Neural crest cell (in vitro differentiated cells): ENCODE measurements around the gene OLIG1. TPM values are rescaled to one million over a fixed set of nuclear protein-coding genes. Genes with fewer than 3 reads are reported as not detected.

Source experiments
- DNase-seq: peaks from one replicate; pipeline ENCODE4 v3.0.0; 2021; ENCODE audit warnings: low read depth, mixed read lengths, low spot score
- H3K27ac Mint-ChIP-seq: one replicate; pipeline ENCODE4 v1.8.0; 2021; ENCODE audit warnings: mild to moderate bottlenecking, mixed read lengths; ENCODE audit not compliant: unreplicated experiment
- H3K27me3 Mint-ChIP-seq: 2 replicates; pipeline ENCODE4 v1.8.0; 2021; ENCODE audit warnings: low read depth, mild to moderate bottlenecking, mixed read lengths
- H3K36me3 Mint-ChIP-seq: 2 replicates; pipeline ENCODE4 v1.8.0; 2021; ENCODE audit warnings: low read depth, mild to moderate bottlenecking, mixed read lengths
- H3K4me1 Mint-ChIP-seq: 2 replicates; pipeline ENCODE4 v1.8.0; 2021; ENCODE audit warnings: mixed read lengths
- H3K4me3 Mint-ChIP-seq: one replicate; pipeline ENCODE4 v1.8.0; 2021; ENCODE audit warnings: mild to moderate bottlenecking, mixed read lengths
- H3K9me3 Mint-ChIP-seq: 2 replicates; pipeline ENCODE4 v1.8.0; 2021; ENCODE audit warnings: mixed read lengths
- total RNA-seq: library from RNA; stranded (reverse); gene quantifications from 2 replicates; pipeline ENCODE4 v1.2.1, GENCODE V29; 2021
- TF ChIP-seq, protein P1 (sequence below): fragments of 200-600 bp; sonication (generic); conservative IDR thresholded peaks from 2 replicates; pipeline ENCODE4 v1.5.0; 2021; ENCODE audit warnings: antibody characterized with exemption, mild to moderate bottlenecking

OLIG1 gene
- total RNA-seq, 1 donor from 2014 or later = 8.4 TPM

DNA sequence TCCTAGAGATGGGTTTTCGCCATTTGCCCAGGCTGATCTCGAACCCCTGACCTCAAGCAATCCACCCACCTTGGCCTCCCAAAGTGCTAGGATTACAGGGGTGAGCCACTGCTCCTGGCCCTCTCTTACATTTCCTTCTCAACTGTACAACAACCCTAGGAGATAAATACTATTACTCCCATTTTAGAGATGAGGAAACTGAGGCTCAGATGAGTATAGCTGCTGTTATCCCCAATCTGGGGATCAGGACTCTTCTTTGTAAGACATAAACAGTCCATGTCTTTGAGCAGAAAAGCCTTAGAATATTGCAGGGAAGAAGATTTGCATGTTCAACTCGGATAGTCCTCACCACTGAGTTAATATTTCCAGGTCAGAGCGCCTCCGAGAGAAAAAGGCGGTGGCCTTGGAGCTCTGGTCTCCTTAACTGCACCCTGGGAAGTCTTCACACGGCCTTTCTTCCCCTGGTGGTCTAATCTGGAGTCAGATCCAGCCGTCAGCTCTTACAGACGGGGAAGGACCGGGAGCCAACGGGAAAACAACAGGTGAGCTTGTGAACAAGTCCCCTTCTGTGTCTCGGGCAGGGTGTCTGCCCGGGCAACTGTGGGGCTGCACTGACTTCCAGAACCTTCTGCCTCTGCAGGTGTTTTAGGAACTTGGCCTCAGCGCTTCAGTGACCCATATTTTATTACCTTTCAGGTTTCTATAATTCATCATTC lies 5.9 kb upstream of the OLIG1 start:
- TF ChIP-seq, protein P1, sequence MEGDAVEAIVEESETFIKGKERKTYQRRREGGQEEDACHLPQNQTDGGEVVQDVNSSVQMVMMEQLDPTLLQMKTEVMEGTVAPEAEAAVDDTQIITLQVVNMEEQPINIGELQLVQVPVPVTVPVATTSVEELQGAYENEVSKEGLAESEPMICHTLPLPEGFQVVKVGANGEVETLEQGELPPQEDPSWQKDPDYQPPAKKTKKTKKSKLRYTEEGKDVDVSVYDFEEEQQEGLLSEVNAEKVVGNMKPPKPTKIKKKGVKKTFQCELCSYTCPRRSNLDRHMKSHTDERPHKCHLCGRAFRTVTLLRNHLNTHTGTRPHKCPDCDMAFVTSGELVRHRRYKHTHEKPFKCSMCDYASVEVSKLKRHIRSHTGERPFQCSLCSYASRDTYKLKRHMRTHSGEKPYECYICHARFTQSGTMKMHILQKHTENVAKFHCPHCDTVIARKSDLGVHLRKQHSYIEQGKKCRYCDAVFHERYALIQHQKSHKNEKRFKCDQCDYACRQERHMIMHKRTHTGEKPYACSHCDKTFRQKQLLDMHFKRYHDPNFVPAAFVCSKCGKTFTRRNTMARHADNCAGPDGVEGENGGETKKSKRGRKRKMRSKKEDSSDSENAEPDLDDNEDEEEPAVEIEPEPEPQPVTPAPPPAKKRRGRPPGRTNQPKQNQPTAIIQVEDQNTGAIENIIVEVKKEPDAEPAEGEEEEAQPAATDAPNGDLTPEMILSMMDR = no peak
- H3K27ac Mint-ChIP-seq = peak overlapping the region; percentile 27
- peak overlapping the region; percentile 58 for H3K4me3 Mint-ChIP-seq
- no peaks in the 10 kb centered on the region for H3K9me3 Mint-ChIP-seq
- H3K36me3 Mint-ChIP-seq = no peaks in the 10 kb centered on the region
- peaks cover 54% of the 10 kb centered on the region for H3K4me1 Mint-ChIP-seq
- no peak for DNase-seq
- peaks cover 43% of the 10 kb centered on the region for H3K27me3 Mint-ChIP-seq

DNA sequence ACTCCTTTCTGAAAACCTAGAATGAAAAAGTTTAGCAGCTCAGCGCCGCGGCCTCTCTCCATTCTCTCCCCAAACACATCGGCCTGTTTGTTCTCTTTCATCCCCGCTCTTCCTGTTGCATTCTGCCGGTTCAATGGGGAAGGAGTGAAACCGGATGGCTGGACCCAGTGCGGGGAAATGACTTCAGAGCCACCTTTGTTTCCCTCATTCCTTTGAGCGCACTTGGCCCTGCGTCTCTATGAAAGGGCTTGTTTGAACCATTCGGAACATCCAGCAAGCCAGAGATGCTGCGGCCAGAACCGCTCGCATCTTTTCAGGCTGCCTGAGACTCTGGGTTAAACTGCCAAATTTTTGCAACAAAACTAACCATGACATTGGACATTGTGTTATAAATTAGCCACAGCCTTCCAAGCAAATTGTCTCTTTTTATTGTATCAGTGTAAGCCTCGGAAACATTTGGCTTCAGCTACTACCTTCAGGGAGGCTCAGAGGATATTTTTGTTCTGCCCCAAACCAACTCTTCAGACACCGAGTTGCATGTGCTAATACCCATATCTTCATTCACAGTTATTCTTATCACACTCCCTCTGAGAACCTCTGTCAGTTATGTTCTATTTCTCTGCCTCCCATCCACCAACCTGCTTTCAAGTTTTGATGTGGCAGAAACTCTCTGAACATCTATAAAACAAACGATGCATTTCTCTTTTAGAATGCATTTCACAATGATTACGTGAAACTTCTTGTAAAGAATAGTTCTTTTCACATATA lies 5.1 kb upstream of the OLIG1 start:
- Mint-ChIP-seq H3K27ac (peak overlapping the region; percentile 27), H3K36me3 (no peaks in the 10 kb centered on the region), H3K4me1 (peaks cover 48% of the 10 kb centered on the region), H3K4me3 (peak overlapping the region; percentile 58), H3K9me3 (no peaks in the 10 kb centered on the region), H3K27me3 (peaks cover 44% of the 10 kb centered on the region)
- TF ChIP-seq, protein P1 = no peak
- no peak for DNase-seq

DNA sequence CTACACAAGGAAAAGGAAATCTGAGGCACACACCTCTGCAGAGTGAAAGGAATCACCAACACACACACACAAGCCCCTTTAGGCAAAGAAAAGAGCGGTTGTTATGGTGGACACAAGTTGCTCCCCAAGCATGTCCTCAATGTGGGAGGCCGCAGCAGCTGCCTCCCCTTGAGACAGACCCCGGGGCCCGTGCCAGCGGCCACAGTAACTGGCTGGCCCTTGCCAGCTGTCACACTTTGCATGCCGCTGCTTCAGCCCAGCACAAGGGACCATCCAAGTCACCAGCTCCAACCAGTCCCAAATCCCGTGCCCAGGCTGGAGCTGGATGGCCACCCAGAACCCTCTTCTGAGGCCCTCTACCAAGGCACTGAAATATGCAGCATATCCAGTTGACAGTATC lies 2.9 kb upstream of the OLIG1 start:
- Mint-ChIP-seq H3K9me3 (no peaks in the 10 kb centered on the region), H3K4me1 (peaks cover 52% of the 10 kb centered on the region), H3K4me3 (peak overlapping the region; percentile 17), H3K36me3 (no peaks in the 10 kb centered on the region), H3K27me3 (peaks cover 49% of the 10 kb centered on the region), H3K27ac (no peak overlapping the region)
- DNase-seq = no peak
- TF ChIP-seq, protein P1 = no peak

DNA sequence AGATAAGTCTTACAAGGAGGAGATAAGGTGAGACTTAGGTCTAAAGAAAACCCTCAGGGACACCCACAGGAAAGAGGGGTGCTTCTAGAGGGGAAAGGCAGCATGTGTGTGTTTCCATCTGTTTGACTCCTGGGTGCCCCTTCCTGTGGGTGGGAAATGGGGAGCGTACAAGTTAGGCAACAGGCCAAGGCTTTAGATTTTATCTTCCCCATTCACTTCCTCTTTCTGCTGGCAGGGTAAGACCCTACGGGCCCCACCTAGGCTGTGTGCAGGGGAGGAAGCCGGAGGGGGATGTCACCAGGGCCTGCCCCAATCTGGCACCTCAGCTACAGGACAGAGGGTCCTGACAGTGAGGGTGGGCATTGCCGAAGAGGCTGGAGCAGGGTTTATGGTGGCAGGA lies 2.5 kb upstream of the OLIG1 start:
- H3K9me3 Mint-ChIP-seq = no peaks in the 10 kb centered on the region
- no peak overlapping the region for H3K4me3 Mint-ChIP-seq
- H3K36me3 Mint-ChIP-seq = no peaks in the 10 kb centered on the region
- TF ChIP-seq, protein P1 = no peak
- DNase-seq = no peak
- peaks cover 53% of the 10 kb centered on the region for H3K27me3 Mint-ChIP-seq
- peaks cover 53% of the 10 kb centered on the region for H3K4me1 Mint-ChIP-seq
- H3K27ac Mint-ChIP-seq = no peak overlapping the region

DNA sequence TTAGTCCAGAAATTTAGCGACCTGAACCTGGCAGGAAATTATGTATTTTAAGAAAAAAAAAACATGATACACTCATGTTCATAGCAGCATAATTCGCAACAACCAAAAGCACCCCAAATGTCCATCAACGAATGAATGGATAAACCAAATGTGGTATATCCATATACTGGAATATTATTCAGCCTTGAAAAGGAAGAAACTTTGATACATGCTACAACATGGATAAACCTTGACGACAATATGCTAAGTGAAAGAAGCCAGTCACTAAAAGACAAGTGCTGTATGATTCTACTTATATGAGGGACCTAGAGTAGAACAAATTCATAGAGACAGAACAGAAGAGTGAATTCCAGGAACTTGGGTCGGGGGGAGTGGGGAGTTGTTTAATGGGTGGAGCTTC lies 698 bp upstream of the OLIG1 start:
- H3K27ac Mint-ChIP-seq = no peak overlapping the region
- peak overlapping the region; percentile 71 for H3K4me3 Mint-ChIP-seq
- peaks cover 69% of the 10 kb centered on the region for H3K27me3 Mint-ChIP-seq
- no peak for DNase-seq
- H3K36me3 Mint-ChIP-seq = no peaks in the 10 kb centered on the region
- TF ChIP-seq, protein P1 = no peak
- H3K9me3 Mint-ChIP-seq = no peaks in the 10 kb centered on the region
- H3K4me1 Mint-ChIP-seq = peaks cover 41% of the 10 kb centered on the region
